Measurements from ENCODE around the gene MYO1D.

Gene MYO1D

DNA sequence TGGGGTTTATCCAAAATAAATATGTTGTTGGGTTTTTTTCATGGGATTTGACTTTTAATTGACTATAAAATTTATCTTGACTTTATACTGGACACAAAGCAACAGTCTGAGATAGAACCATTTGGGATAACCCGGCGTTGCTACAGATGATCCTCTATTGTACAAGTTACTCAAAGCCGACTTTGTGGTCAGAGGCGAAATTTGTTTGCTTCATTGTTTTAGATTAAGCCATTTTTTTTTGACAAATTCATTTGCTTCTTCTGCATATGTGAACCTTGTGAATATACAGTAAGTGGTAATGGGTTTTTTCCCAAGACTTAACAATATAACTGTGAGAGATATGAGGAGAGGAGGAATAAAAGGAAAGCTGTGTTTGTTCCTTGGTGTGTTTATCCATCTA is 11.8 kb downstream of the MYO1D start:
- H3K4me3 ChIP-seq = no peak overlapping the region
- no peak overlapping the region for H3K27ac ChIP-seq

DNA sequence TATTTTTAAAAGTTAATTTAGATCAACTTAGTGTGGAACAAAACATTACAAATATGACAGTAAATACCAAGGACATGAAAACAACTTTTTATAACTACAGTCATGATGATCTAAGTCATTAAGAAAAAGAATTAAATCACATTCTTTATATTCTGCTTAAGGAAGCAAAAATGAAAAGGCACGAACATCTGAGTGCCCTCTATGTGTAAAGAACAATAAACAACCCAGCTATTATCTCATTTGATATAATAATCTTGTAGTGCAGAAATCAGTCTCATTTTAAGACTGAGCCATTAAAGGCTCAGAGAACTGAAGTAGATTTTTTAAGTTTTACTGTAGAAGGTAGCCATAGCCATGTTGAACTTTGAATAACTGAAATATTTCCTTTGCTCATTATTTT is 13.4 kb downstream of the MYO1D start:
- Histone ChIP-seq H3K27ac (peak overlapping the region in 1 of 21 experiments; percentile 25), H3K4me3 (no peak overlapping the region)

DNA sequence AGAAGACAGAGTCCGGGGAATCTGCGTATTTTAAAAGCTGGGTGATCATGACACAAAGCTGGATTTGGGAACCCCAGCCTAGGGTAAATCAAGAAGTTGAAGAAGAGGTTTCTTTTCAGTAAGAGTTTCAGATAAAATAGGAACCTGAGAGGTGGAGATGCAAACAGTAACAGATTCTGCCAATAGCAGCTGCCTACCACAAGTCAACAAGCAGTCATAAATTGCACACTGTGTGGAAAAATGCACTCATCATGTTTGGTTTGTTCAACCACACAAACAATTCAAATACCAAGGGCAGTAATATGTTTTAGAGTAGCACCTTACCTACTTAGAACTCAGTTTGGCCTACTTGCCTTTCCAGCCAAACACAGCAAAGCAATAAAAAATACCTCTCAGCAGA is 14.0 kb downstream of the MYO1D start:
- Histone ChIP-seq H3K27ac (peak overlapping the region in 1 of 21 experiments; percentile 25), H3K4me3 (no peak overlapping the region)

DNA sequence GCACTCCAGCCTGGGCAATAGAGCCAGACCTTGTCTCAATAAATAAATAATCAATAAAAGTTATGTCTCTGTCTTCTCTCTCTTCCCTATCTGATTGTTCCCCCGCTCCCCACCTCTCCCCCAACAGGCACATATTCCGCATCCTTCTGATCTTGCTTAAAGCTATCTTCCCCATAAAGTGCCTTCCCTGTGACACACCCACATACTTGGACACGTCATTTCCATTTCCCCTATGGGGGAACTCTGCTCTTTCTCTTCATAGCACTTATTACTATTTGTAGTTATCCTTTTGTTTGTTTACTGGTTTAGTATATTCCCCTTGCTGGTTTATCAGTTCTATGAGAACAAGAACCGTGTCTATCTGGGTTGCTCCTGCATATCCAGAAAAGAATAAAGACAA is 14.9 kb downstream of the MYO1D start:
- Histone ChIP-seq H3K27ac (no peak overlapping the region), H3K4me3 (no peak overlapping the region)

DNA sequence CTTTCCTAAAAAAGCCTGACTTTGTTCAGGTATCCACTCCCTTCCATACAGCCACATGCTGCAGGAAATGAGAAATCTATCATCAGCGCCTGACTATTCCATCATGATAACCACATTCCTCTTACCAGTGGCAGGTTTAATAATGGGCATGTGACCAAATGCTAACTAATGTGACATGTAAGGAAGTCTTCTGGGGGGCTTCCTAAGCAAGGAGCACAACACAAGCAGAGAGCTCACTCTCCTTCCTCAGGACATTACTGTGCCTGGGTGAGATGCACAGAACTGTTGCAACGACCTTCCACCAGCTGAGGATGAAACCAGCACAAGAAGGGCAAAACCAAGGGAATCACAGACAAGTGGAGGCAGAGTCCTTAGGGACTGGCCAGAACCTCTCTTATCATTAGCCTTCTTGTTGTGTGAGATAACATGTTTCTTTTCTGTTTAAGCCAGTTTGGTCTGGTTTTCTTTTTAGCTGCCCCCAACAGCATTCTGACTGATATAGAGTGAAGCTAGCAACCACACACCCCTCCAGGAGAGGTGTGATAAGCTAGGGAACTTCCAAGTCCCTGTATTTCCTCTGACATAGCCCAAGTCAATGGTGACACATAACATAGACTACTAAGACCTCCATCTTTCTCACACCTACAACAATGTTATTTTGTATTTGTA is 16.9 kb downstream of the MYO1D start:
- H3K27ac ChIP-seq = no peak overlapping the region
- H3K4me3 ChIP-seq = no peak overlapping the region

GRCh38 chr17:32855620-32856019 is 21.3 kb downstream of the MYO1D start:
- H3K27ac ChIP-seq = no peak overlapping the region
- no peak overlapping the region for H3K4me3 ChIP-seq

DNA sequence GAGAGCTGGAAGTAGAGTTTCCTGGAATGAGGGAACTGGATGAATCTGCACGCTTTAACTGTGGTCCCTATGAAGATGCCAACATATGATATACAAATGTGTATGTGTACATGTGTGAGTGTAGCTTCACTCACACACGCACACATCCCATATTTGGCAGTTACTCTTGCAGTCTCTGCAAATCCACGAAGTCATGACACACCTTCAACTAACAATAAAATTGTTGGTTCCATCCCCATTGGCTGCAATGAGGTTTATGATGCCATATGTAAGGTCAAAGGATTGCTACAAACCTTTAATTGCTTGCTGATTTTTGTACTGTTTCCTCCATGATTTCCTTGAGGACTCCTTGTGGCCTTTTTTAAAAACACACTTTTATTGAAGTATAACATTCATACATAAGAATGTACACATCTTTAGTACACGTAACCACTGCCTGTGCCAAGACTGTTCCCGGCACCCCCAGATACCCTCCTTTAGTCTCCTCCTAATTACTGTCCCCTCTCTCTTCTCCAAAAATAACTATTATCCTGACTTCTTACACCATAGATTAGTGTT is 22.0 kb downstream of the MYO1D start:
- Histone ChIP-seq H3K4me3 (no peak overlapping the region), H3K27ac (no peak overlapping the region)

DNA sequence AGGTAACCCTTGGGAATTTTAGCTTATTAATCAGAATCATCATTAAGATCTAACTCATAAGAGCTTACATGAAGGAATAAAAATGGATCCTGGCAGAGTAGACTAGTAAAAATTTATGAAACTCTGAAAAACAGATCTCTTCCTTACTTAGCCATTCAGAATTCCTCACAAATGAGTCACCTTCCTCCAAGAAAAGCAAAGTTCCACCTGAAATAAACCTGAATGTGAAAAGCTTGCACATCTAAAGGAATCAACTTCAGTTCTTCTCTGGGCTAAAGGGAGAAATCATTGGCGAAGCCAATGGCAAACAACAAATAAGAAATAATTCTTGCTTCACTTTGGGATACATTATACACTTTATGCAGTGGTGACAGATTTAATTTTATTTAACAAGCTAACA is 22.7 kb downstream of the MYO1D start:
- Histone ChIP-seq H3K27ac (no peak overlapping the region), H3K4me3 (no peak overlapping the region)

DNA sequence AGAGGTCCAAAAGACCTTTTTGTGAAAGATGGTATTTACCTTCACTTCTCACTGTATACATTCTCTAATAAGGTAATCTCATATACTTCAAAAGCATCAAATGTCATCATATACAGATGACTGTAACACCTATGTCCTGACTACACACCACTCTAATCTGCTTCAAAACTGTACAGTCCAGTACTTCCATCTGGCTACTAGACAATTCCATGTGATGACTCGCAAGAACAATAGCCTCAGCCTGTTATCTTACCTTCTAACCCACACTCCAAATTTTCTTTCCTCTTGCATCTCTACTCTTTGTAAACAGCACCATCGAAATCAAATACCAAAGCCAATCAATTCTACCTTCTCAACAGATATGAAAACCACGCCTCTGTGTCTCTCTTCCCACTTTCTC is 24.1 kb downstream of the MYO1D start:
- no peak overlapping the region for H3K27ac ChIP-seq

GRCh38 chr17:32849879-32850278 is 27.0 kb downstream of the MYO1D start:
- no peak overlapping the region for H3K4me3 ChIP-seq
- H3K27ac ChIP-seq = no peak overlapping the region

More for the DNA sequence above, 24.1 kb downstream of the MYO1D start:
- no peak overlapping the region for H3K4me3 ChIP-seq

DNA sequence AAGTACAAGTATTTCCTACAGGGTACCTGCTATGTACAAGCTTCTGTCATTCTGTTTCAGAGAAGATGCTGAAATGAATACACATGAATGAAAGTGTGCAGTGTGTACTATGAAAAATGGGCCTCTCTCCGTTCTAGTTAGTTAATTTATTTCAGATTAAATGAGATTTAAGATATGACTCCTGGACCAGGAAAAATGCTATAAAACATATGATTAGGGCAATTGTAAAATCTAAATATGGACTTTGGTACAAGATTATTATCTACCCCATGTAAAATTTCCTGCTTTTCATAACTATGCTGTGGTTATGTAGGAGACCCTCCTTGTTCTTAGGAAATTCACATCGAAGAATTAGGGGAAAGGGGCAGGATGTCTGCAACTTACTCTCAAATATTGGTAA is 28.9 kb downstream of the MYO1D start:
- no peak overlapping the region for H3K4me3 ChIP-seq
- no peak overlapping the region for H3K27ac ChIP-seq

- H3K27ac ChIP-seq = no peak overlapping the region
- H3K4me3 ChIP-seq = no peak overlapping the region
Observed at GRCh38 chr17:32846143-32846542, 30.8 kb downstream of the MYO1D start.

DNA sequence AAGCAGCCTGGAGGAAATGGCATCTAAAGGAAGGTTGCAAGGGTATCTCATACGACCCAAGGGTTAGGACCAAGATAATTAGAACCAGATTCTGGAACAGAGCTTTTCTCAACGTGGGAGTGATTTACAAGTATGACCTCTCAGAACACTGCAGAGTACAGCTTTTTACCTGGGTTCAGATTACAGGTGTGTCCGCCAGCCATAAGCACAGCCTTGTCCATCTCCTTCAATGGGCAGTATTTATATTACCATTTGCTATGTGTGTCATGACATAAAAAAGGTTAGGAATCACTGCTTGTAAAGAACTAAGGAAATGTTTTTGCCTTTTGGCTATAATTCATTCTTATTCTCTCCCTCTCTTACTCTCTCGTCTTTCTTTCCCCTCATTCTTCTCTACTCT is 36.7 kb downstream of the MYO1D start:
- Histone ChIP-seq H3K4me3 (no peak overlapping the region), H3K27ac (no peak overlapping the region)

- no peak overlapping the region for H3K4me3 ChIP-seq
Observed at GRCh38 chr17:32836527-32836926, 40.4 kb downstream of the MYO1D start.

GRCh38 chr17:32835291-32835761 is 41.6 kb downstream of the MYO1D start:
- Histone ChIP-seq H3K4me3 (no peak overlapping the region), H3K27ac (no peak overlapping the region)

More at GRCh38 chr17:32836527-32836926, 40.4 kb downstream of the MYO1D start:
- H3K27ac ChIP-seq = no peak overlapping the region

- Histone ChIP-seq H3K4me3 (no peak overlapping the region), H3K27ac (no peak overlapping the region)
Observed at GRCh38 chr17:32834104-32834503, 42.8 kb downstream of the MYO1D start.

GRCh38 chr17:32833526-32833925 is 43.4 kb downstream of the MYO1D start:
- H3K27ac ChIP-seq = no peak overlapping the region
- no peak overlapping the region for H3K4me3 ChIP-seq

GRCh38 chr17:32833076-32833475 is 43.8 kb downstream of the MYO1D start:
- H3K4me3 ChIP-seq = no peak overlapping the region
- H3K27ac ChIP-seq = no peak overlapping the region

- Histone ChIP-seq H3K4me3 (no peak overlapping the region), H3K27ac (no peak overlapping the region)
Observed at GRCh38 chr17:32831627-32832243, 45.2 kb downstream of the MYO1D start.

DNA sequence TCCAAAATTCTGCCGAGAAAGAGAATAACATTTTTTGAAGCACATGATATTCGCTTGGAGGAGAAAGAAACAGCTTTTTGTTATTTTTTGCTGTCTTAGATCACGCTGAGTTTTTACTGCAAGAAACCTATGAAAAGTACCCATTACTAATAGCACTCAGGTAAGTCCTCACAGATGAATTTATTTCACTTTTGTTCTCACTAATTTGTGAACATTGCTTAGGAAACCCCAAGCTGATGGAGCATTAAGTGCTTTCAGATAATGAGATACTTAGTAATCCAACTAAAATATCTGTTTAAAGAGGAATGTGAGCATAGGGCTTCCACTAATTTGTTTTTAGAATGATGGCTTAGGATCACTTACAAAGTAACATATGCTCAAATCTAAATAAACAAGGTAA is 45.7 kb downstream of the MYO1D start:
- H3K4me3 ChIP-seq = no peak overlapping the region
- no peak overlapping the region for H3K27ac ChIP-seq

GRCh38 chr17:32828822-32829221 is 48.1 kb downstream of the MYO1D start:
- peak overlapping the region in 6 of 21 experiments; percentile 13 to 82 (median 63) for H3K27ac ChIP-seq

More at GRCh38 chr17:32828822-32829221, 48.1 kb downstream of the MYO1D start:
- no peak overlapping the region for H3K4me3 ChIP-seq
